HG03520 (cell line): ENCODE results near the gene NCKAP1.
"Not testable (repeated sequence)": the region's sequence is repeated elsewhere in the genome, so short reads cannot be mapped to it uniquely, and the experiment has no call there.

Experiments used
- ATAC-seq: cut with Tn5 transposase; IDR thresholded peaks from one replicate; pipeline ENCODE4 v1.9.1; 2021; ENCODE audit warnings: mild to moderate bottlenecking, moderate library complexity; ENCODE audit not compliant: unreplicated experiment

NCKAP1 gene

DNA sequence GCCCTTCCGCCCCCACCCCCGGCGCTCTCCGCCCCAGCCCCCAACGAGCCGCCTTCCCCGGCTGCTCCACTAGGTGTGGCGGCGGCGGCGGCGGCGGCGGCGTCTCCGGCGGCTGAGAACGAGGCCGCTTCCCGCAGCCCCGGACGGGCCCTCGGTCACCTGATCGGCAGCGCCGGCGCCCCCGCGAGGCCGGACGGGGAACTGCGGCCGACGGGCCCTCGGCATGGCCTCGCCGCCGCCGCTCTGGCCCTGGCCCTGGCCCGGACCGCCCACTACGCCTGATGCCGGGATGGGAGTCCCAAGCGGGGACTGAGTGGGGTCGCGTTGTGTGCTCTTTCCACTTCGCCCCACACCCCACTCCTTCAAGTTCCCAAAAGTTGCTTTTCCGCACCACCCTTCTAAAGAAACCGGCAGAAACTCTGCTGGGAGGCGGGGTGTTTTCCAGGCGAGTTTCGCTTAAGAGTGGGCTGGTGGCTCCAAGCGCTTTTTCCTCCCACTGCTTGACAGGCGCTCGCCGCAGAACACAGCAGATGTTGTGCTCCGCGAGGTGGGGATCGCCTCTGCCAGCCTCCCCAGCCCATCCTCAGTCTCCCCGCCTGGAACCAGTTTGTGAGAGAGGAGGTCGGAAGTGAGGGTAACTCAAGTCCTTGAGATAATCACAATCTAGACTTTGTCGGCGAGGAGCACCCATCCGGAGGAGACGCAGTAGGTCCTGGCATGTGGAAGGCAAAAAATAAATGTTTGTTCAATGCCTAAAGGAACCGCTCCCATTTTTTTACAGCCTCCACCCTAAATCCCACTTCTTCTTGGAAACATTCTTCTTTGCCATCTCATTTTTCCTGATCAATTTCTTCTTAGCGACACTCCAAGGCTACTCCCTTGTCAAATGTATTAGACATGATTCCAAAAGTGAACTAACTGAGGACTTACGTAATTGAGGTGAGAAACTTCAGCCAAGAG lies at the start of gene NCKAP1:
TSS of gene NCKAP1 (minus strand) at position 117 of the 960 bp plus-strand sequence. CDS start 358 bp downstream, outside the sequence.
- peak; percentile 68 for ATAC-seq

DNA sequence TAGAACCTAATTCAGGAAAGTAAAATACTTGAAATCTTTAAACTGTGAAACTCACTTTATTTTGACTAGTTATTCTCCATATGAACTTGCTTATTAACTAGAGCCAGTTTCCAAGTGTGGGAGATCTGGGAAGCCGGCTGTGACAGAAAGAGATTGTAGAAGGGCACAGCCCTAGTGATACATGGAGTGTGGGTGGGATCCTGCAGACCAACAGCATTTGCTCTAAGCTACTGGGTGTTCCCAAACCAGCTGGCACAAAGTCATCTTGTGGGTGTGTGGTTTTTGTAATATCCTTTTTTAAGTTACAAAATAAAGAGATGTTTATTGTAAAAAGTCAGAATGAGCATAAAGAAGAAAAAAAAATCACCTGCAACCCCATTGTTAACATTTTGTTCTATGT lies 43.7 kb upstream of the NCKAP1 start:
- no peak for ATAC-seq

GRCh38 chr2:183079139-183079775 lies 41.0 kb upstream of the NCKAP1 start:
- ATAC-seq: peak; percentile 25

DNA sequence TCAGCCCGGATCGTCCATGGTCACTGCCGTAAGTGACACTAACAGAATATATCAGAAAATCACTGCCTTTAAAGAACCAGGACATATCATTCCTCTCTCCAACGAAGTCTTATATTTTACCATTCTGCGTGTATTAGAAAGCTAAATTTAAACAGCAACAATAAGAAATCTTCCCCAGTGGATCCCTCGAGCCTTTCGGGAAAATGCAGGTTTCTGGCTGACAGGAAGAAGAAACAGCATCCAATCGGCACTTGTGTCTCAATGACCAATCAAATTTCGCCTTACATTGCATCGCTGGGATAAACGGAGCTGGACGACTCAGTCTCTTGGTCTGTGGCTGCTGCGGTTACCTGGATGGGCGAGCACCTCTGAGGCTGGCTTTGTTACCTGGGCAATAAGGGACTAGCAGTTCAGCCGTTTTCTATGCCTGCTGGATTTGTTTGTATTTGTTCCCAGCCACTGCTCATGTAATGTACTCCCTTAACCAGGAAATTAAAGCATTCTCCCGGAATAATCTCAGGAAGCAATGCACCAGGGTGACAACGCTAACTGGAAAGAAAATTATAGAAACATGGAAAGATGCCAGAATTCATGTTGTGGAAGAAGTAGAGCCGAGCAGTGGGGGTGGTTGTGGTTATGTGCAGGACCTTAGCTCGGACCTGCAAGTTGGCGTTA lies 40.3 kb upstream of the NCKAP1 start, which contains the start of gene DUSP19:
TSS of gene DUSP19 (plus strand) at position 284 of the 675 bp plus-strand sequence. CDS start at position 471, 187 bp downstream.
- ATAC-seq: peak; percentile 83

- no peak for ATAC-seq
Observed at GRCh38 chr2:183078163-183078463, 39.9 kb upstream of the NCKAP1 start.

- no peak for ATAC-seq
Observed at GRCh38 chr2:183072177-183072576, 33.9 kb upstream of the NCKAP1 start.

- ATAC-seq: no peak
Observed at GRCh38 chr2:183070942-183071844, 32.9 kb upstream of the NCKAP1 start.

DNA sequence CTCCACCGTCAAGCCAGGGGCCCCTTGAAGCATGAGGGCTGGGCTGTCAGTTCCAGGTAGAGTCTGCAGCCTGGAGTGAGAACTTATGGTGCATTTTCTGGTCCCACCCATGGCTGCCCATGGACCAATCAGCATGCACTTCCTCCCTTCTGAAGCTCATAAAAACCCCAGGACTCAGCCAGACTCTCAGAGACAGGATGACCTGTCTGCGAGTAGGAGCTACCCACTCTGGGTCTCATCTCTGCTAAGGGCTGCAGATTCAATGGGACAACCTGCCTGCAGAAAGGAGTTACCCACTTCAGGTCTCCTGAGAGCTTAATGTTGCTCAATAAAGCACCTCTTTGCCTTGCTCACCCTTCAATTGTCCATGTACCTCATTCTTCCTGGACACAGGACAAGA lies 30.9 kb upstream of the NCKAP1 start:
- ATAC-seq: no peak

DNA sequence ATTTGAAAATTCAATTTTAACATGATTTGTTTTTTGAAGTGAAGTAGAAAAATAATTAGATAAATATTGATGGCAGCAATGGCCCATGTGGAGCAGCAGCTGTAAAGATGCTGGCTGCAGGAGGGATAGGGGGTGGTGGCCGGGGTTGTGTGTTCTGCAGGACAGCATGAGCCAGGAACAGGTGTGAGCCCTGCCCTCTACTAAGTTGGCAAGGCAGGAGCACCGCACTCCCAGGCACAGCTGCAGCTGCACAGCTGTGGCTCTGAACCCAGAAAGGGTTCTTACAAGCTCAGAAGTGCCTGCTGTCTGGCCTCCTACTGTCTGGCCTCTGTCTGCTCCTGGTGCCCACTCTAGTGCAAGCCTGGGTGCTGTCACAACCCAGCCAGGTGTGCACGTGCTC lies 30.3 kb upstream of the NCKAP1 start:
- ATAC-seq: no peak

DNA sequence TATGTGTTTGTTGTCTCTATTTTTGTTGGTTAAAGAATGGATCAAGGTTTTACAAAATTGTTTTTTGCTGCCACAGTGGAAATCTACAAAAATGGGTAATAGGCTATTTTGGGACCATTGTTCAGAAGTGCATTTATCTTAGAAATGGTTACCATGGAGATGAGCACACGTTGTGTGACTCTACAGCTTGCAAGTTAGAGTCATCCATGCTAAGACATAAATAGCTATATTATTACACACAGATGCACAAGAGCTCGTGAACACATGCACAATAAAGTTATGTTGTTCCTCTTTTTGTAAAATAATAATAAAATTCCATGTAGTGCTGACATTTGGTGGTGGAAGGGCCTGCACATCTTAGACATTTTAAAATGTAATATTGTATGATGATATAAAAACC lies 24.8 kb upstream of the NCKAP1 start:
- ATAC-seq: peak; percentile 88

DNA sequence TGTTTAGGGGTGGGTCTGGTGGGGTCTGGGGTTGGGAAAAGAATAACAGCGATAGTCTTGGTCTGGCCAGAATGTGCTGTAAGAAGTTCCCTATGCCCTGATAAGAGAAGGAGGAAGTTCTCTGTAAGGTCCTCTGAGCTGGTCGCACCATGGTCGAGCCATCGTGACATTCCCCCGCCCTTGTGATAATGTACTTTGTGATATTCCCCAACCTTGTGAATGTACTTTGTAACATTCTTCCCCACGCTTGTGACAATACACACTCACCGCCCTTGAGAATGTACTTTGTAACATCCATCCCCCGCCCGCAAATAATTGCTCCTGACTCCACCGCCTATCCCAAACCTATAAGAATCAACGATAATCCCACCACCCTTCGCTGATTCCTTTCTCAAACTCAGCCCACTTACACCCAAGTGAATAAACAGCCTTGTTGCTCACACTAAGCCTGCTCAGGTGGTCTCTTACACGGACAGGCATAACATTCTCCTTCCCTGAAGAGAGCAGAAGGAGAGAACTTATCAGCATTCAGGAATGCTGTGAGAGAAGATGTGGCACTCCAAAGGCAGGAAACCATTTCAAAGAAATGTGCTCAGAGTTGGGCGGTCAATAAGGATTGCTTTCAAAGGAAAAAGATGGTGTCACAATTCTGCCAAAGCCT lies 22.4 kb upstream of the NCKAP1 start:
- no peak for ATAC-seq

DNA sequence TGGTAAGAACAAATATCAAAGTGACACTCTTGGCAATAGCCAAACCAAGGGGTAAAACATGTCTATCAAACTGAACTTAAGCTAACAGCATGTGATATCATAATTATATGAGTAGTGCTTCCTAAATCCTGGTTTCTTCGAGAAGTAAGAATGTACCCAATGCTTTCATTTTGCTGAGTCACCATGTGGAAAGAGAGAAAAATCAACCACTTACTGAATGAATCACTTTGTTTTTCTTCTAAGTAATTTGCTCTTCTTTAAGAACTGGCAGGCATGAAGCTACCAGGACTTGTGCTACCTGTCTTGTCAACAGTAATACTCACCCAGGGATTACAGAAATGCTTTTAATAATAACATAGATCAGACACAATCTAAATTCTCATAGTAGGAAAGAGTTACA lies 21.3 kb upstream of the NCKAP1 start:
- ATAC-seq: no peak

GRCh38 chr2:183057333-183057985 lies 19.2 kb upstream of the NCKAP1 start:
- peak; percentile 39 for ATAC-seq

DNA sequence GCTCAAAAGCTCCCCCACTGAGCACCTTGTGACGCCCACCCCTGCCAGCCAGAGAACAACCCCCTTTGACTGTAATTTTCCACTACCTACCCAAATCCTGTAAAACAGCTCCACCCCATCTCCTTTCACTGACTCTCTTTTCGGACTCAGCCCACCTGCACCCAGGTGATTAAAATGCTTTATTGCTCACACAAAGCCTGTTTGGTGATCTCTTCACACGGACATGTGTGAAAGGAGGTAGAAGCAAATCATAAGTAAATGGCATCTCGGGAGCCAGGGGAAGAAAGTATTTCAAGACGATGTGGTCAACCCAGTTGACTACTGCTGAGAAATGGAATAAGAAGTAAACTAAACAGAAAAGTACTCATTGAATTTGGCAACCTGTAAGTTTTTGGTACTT lies 11.2 kb upstream of the NCKAP1 start:
- ATAC-seq: no peak

DNA sequence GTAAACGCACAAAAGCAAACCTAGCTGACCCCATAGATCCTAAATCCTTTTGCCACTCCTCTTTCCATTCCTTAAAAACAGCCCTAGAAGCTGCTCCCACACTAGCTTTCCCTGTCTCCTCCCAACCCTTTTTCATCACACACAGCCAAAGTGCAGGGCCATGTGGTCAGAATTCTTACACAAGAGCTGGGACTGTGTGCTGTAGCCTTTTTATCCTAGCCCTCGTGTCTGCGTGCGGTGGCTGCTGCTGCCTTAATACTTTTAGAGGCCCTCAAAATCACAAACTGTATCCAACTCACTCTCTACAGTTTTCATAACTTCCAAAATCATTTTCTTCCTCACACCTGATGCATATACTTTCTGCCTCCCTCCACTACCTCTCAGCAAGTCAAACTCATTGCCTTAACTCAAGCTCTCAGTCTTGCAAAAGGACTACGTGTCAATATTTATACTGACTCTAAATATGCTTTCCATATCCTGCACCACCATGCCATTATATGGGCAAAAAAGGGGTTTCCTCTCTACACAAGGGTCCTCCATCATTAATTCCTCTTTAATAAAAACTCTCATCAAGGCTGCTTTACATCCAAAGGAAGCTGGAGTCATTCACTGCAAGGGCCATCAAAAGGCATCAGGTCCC lies 9.3 kb upstream of the NCKAP1 start:
- ATAC-seq: not testable (repeated sequence)

DNA sequence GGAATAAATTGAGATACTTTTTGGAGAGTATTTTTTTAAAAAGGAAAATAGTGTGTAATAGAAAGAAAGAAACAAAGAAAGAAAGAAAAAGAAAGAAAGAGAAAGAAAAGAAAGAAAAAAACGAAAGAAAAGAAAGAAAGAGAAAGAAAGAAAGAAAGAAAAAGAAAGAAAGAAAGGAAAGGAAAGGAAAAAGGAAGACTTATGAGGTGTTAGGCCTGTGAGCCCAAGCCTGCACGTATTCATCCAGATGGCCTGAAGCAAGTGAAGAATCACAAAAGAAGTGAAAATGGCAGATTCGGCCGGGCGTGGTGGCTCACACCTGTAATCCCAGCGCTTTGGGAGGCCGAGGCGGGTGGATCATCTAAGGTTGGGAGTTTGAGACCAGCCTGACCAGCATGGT lies 5.3 kb upstream of the NCKAP1 start:
- not testable (repeated sequence) for ATAC-seq

- no peak for ATAC-seq
Observed at GRCh38 chr2:183040604-183041003, 2.3 kb upstream of the NCKAP1 start.

DNA sequence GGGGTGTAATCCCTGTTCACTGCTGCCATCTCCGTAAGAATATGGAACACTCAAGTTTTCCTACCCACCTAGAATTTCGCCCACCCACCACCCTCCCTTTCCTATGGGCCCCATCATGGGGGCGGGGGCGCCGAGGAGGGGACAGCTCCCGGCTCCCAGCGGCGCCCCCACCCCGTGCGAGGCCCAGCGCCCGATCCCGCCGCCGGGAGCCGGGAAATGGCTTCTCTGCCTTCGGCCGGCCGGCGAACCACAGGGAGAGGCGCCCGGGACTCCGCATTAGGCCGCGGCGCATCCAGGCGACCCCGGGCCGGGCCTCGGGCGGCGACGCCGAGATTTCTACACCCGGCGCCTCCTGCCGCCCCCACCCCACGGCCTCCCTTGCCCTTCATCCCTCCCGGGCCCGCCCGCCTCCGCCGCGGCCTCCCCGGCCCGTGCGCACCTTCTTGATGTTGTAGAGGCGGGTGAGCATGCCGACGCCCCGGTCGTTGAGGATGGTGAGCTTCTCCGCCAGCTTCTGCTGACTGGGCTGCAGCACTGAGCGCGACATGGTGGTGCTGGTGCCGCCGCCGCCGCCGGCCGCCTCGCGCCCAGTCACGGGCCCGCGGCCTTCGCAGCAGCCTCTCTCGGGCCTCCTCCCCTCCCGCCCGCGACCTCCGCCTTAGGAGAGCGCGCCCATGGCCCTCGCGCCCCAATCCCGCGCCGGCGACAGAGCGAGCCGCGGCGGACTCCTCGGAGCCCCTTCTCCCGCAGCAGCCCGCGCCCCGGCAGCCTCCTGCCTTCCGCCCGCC lies 510 bp downstream of the NCKAP1 start:
- ATAC-seq: peak; percentile 32
